Activated CD8-positive, alpha-beta memory T cell treated with anti-CD3 and anti-CD28 coated beads, Interleukin-2, amount 50 U/mL, for 48 hours (primary cell): ENCODE measurements around the gene BLTP3B.

Experiments used
- DNase-seq: peaks from one replicate; pipeline ENCODE4 v3.0.0-alpha.2; 2020

BLTP3B gene

GRCh38 chr12:100114574-100114973, 28.1 kb downstream of the BLTP3B start:
- DNase-seq: no peak

GRCh38 chr12:100110276-100110675, 32.4 kb downstream of the BLTP3B start:
- DNase-seq: no peak

- no peak for DNase-seq
These were observed 35.8 kb downstream of the BLTP3B start for GRCh38 chr12:100106861-100107260.

GRCh38 chr12:100105661-100106060, 37.0 kb downstream of the BLTP3B start:
- DNase-seq: no peak

GRCh38 chr12:100101000-100101399, 41.7 kb downstream of the BLTP3B start:
- DNase-seq: no peak
